Renal pelvis (tissue), 4 donors: ENCODE measurements around the gene PLEKHG2. TPM values are rescaled to one million over a fixed set of nuclear protein-coding genes. Genes with fewer than 3 reads are reported as not detected.

Experiments used
- DNase-seq: peaks from one replicate; pipeline ENCODE4 v3.0.0-alpha.2; 2013
- polyA plus RNA-seq, 3 donors: library from polyadenylated mRNA; unstranded; fragments of 120-200 nt; gene quantifications; one replicate each; pipeline ENCODE4 v1.2.1, GENCODE V29; 2013; ENCODE audit not compliant: insufficient read length in 3 of 3

The PLEKHG2 gene
- polyA plus RNA-seq, 3 donors = 81.8 to 135 (median 87.0) TPM

- no peak for DNase-seq
These were observed 30.4 kb upstream of the PLEKHG2 start for GRCh38 chr19:39381910-39382611.

GRCh38 chr19:39382991-39383828, 29.3 kb upstream of the PLEKHG2 start:
- no peak for DNase-seq

DNA sequence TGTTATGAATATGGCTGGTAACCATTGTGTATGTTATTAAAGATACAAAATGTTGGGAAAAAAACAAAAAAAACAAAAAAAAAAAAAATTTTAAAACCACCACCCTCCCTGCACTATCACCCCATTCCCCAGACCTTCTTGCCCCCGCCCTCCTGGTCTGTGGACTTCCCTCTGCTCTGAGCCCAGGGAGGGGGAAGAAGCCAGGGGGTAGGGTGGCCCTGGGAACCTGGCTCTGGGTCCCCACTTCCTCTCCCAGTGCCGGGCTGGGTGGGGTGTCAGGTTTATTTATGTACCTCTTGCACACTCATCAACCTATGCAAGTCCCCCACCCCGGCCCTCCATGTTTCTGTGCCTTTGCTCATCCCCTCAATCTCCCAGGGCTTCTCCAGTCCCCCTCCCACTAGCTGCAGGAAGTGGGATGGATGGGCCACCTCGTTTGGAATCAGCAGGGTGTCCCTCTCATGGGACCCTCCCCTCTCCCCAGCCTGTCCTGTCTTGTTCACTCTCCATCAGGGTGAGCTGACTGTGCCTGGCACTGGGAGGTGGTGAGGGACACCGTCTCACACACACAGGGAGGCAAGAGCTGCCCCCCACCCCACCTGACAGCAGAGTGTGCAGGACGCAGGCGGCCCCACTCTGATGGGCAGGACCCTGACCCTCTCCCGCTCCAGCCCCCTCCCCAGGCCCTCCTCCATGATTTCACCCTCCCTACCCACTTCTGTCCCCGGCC, 27.5 kb upstream of the PLEKHG2 start:
- no peak for DNase-seq

- no peak for DNase-seq
These were observed 26.6 kb upstream of the PLEKHG2 start for GRCh38 chr19:39385629-39386411.

- no peak for DNase-seq
These were observed 25.9 kb upstream of the PLEKHG2 start for GRCh38 chr19:39386557-39386956.

DNA sequence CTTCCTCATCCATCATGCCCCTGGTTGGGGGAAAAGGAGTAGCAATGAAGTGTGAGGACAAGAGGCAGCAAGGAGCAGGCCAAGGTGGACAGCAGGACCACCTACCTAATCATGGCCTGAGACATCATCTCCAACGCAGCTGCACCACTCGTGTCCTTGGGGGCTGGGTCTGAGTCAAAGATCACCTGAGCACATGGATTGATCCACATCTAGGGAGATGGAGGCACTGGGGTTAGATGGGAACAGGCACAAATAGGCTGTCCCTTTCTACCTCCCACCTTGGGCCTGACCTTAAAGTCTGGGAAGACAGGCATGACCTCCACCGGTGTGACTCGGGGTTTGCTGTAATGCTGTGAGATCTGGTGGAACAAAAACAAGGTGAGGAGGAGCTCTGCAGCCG, 23.8 kb upstream of the PLEKHG2 start:
- no peak for DNase-seq

DNA sequence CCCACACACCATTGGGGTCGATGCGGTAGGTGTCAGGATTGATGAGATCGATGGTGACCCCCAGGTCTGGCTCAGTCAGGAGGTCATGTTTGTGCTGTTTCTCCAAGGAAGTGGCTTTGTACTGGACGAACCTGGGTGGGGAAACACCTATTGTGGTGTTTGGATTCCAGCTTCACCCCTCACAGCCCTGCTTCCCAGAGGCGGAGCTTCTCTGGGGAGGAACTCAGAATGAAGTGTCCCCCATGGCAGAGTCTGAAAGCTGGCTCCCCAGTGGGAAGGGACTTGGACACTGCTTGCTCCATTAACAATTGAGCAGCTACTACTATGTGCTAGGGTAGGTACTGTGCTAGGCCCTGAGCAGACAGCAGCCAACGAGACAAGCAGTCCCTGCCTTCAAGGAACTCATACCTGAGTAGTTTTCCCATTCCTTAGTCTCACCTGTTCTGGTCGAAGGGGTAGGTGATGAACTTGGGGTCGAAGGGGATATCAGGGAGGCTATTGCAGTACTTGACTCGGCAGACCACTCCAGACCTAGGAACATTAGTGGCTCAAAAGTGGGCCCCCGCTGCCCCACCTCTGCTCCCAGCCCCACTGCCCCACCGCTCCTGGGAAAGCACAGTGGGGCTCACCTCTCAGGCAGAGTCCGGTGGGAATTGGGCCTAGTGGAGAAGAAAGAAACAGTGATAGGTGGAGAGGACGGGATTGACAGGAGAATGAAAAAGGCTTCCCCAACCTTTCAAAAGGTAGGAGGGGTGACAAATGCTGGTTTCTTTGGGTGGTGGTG, 22.6 kb upstream of the PLEKHG2 start:
- no peak for DNase-seq

DNA sequence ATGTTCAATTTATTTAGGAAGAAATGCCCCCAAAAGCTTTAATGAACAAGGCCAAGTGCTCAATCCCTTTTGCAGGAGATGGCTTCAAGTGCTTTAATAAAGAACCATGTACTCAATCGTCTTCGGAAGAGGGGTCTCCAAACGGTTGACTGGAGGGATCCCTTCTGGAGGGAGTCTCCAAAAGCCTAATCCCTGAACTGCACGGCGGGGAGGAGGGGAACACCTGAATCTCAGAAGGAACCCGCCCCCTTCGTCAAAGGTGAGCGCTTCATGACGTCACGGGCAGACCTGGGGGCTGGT, 22.1 kb upstream of the PLEKHG2 start:
- DNase-seq = peak; percentile 79

- DNase-seq = peak; percentile 100
These were observed 21.6 kb upstream of the PLEKHG2 start, which contains the start of the genes MED29 and PAF1 for GRCh38 chr19:39390751-39391437. Gene MED29, plus strand, starts transcription at chr19:39391378. Its CDS starts 45 bp downstream, at chr19:39391423. Gene PAF1, minus strand, starts transcription at chr19:39391106. Its CDS starts 242 bp downstream, at chr19:39390864.

DNA sequence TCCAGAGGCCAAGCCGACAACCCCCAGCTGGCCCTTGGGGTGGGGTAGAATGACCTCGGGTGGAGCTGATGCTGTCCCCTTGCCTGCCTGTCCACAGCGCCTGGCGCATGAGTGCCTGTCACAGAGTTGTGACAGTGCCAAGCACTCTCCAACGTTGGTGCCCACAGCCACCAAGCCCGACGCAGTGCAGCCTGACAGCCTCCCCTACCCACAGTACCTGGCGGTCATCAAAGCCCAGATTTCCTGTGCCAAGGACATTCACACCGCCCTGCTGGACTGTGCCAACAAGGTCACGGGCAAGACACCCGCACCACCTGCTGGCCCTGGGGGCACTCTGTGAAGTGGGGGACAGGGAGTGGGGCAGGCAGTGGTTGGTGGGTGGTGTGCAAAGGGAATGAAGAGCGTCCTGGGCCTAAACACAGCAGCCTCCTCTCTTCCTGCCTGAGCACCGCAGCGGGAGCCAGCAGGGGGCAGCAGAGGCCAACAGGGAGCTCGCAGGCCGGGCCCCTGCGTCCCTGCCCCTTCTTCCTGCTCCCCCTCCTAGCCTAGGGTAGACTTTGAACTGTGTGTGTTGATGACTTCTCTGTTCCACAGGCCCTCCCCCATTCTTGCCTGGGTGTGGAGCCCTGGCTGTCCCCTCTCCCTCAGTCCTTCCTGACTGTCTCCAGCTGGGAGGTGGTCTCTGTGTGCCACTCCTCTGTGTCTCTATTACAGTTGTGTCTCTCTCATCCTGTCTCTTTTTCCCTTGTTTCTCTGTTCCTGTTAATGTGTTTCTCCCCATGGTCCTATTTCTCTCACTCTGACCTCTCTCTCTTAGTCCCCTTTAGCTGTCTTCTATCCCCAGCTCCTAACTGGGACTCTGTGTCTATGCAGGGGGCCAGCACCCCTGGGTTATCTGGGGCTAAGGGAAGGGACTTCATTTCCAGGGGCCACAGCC, 14.8 kb upstream of the PLEKHG2 start:
- peak; percentile 71 for DNase-seq

DNA sequence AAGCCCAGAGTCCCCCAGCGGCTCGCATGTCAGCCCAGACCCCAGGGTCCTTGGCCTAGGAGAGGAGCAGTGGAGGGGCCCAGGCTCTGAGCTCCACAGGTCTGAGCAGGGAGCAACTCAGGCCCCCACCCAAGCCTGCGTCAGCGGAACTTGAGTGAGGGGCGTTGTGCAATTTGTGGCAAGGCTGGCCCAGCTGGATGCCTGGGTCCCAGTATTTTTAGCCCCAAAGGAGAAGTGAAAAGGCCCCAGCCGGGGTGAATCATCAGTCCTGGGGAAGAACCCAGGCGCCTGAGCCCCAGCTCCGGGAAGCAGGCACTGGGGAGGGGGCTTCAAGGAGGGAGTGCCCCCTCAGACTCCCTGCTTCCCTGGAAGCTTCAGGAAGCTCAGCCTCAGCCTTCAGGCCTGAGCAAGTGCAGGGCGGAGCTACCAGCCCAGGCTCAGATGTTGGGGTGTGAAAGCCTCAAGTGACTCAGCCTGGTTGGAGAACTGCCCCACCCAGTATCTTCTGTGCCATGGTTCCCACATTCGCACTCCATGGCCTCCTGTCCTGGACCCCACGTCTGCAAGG, 14.1 kb upstream of the PLEKHG2 start:
- DNase-seq = no peak

DNA sequence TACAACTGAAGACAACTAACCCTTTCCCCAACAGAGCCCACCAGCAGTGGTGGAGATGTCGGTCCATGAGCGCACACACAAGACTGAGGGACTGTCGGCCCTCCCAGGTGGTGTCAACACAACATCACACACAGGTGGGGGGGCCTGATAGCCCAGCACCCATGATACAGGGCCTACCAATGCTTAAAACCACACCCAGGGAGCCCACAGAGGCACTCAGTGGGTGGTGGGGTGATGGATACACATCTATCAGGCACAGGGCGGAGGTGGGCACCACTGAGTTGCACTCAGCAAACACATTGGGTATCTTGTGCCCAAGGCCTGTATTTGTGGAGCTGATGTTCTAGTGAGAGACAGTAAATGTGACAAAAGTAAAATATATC, 12.8 kb upstream of the PLEKHG2 start:
- DNase-seq = no peak

DNA sequence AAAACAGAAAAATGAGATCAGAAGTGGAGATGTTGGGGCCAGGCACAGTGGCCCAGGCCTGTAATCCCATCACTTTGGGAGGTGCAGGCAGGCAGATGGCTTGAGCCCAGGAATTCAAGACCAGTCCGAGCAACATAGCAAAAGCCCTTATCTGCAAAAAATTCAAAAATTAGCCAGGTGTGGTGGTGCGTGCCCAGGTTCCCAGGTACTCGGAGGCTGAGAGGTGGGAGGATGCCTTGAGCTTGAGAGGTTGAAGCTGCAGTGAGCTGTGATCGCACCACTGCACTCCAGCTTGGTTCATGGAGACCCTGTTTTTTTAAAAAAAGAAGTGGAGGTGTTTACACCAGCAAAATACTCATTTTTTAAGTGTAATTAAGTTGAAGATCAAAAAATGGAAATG, 12.4 kb upstream of the PLEKHG2 start:
- DNase-seq = no peak

GRCh38 chr19:39401070-39401548, 11.4 kb upstream of the PLEKHG2 start:
- DNase-seq = no peak

DNA sequence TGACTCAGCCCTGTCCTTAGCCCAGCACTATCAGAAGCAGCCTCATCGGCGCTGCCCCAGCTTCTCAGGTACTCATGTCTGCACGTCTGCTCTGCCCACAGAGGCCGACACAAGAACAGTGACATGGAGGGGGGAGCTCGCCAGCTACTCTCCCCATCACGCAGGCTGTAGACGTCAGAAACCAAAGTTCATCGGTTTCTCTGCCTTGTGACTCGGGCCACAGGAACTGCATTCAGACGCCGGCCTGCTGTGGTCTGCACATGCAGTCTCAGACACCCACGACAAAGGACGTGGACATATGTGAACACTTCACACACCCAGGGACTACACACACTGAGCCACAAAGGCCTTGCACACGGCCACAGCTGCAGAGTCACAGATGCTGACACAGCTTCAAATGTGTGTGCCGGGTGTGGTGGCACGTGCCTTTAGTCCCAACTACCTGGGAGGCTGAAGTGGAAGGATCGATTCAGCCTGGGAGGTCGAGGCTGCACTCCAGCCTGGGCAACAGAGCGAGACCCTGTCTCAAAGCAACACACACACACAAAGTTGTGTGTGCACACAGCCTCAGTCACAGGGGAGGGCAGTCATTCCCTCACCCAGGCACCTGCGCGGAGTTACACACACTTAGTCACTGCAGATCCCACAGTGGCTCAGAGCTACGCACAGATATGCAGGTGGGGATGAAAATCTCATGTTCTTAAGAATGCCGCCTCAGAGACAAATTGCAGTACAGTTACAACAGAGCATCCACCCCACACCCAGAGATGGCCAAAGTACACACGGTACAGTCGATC, 10.7 kb upstream of the PLEKHG2 start:
- no peak for DNase-seq

DNA sequence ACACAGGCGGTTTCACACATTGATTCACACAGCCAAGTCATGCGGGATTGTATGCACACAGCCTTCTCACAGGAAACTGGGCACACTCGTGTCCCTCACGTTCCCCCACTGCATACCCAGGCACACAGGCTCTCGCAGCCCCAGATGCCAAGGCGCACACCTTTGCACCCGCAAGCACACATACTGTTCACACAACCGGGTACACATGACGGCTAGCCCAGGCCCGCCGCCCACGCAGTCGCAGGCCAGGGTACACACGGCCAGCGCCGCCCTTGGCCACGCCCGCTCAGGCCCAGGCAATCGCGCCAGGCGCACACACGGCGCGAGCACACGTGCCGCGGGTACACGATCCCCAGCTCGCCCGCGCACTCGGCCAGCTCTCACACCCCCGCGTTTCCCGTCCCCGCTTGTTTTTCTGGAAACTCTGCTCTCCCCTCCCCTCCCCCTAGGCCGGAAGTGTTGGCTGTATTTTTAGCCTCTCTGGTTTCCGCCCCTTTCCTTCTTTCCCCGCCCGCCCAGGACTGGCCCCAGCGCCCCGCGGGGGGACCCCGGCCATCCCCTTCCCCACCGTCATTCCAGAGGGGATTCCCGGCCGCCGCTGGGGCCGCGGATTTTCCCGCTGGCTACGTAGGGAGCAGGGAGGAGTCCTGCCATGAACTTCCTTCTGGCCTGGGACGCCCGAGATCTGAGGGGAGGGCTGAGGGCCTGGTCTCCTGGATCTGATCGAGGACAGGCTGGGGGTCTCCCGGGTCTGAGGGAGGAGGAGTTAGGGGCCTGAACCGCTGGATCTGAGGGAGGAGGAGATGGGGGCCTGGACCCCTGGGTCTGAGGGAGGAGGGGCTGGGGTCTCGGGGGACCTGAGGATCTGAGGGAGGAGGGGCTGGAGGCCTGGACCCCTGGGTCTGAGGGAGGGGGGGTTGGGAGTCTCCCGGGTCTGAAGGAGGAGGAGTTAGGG, 9.8 kb upstream of the PLEKHG2 start:
- peak; percentile 95 for DNase-seq
